Left cardiac atrium (tissue), 4 donors: ENCODE measurements around the gene IL2RA. TPM values are rescaled to one million over a fixed set of nuclear protein-coding genes. Genes with fewer than 3 reads are reported as not detected.

Experiments used
- ATAC-seq, 2 donors: fragments of 200-7000 bp; cut with Tn5 transposase; one replicate each; pipeline ENCODE4 v1.9.1; 2020; ENCODE audit warnings: mild to moderate bottlenecking in 2 of 2, moderate library complexity in 2 of 2
- DNase-seq: peaks from one replicate; pipeline ENCODE4 v3.0.0-alpha.2; 2020
- intact Hi-C, 2 donors: fragments of 100-400 bp; cut with DNase I; formaldehyde crosslinking; loops; one replicate each; pipeline versions ENCODE4 v1.14.1 to v1.15.1; 2022 to 2023
- total RNA-seq, 2 donors: library from RNA; stranded (reverse); fragmentation: NEBNext Ultra II Directional; extraction: Animal tissue kit (Norgen Biotek cat#: 25700); gene quantifications; one replicate each; pipeline ENCODE4 v1.2.1, GENCODE V29; 2021
- donor health status: DM: no; HTN: yes; CAD: no.
- donor health status: DM: no; HTN: yes; CAD: no; lungs with severe emphysema.
- donor health status: DM: yes; HTN: yes; CAD: no.
- donor health status: Dilated cardiomyopathy.

Gene IL2RA
- total RNA-seq, 2 donors from 2014 or later, result 2.7 to 6.3 TPM

DNA sequence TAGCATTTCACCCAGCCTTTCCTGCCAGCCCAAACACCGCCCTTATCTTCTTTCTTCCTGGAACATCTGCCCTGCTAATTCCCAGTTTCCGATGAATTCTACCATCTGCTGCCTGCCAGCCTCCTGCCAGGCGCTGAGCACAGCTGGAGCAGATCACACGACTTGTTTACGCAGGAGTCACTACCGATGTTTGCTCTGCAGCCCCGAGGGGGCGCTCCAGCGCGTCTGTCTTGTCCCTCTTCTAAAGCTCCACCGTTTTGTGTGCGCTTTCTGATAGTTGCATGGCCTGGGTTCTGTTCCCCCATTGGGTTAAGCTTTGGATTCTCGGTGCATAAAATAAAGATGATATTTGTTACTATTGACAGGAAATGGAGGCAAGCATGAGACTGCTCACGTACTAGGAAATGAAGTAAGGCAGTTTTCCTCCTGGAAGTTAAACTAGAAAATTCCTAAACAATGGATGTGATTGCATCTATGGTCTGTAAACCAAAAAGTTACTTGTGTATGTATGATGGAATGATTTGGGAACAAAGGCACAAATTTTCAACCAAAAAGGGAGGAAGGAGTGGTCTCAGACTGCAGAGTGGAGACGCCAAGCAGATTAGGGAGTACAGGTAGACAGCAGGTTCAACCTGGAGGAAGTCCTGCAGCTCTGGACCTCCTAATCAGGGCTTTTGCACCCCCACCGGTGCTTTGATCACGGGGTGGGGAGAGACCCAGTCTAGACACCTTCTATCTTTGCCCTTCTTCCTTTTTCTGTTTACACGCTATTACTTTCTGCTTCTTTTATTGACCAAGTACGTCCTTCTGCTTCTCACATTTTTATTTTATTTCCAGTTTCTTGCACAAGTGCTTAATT lies 24.4 kb upstream of the IL2RA start:
- peak; percentile 91 for DNase-seq
- intact Hi-C loops, result loop anchor here in 1 of 2 donors (10.0 kb wide), 1 partner anchor 72 kb away; no protein-coding TSS in a partner anchor
- peak; percentile 61 to 75 for ATAC-seq

DNA sequence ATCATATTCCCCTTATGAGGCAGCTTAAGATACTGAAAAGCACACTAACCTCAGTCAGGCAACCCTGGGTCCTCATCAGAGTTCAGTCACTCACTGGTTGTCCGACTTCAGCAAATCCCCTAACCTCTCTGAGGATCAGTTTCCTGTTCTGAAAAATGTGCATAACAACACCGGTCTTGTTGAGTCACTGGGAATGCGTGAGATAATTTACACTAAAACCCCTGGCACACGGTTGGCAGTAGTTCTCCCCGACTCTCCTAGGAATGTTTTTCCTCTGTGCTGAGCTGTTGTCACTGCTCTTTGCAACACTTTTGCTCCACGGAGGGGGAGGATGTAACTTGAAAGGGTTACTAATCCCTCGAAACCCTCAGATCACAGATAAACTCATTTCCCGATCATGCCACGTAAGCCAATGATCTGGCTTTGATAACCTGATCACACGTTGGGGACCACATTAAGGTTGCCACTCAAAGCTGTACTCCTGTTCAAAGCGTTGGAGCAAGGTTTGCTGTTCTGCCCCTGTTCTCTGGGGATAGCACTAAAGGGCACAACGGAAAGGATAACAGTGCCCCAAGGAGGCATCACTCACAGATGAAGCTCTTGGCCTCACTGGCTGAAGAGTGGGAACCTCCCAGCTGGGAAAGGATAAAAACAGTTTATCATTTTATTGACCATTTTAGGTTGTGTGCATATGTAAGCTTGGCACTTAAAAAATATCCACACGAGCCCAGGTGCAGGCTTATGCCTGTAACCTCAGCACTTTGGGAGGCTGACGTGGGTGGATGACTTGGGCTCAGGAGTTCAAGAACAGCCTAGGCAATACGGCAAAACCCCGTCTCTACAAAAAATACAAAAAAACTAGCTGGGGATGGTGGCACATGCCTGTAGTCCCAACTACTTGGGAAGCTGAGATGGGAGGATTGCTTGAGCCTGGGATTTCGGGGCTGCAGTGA lies 21.6 kb upstream of the IL2RA start:
- no peak for ATAC-seq
- DNase-seq, result no peak
- intact Hi-C loops, result loop anchor here in 1 of 2 donors (10.0 kb wide), 1 partner anchor 69 kb away; no protein-coding TSS in a partner anchor

DNA sequence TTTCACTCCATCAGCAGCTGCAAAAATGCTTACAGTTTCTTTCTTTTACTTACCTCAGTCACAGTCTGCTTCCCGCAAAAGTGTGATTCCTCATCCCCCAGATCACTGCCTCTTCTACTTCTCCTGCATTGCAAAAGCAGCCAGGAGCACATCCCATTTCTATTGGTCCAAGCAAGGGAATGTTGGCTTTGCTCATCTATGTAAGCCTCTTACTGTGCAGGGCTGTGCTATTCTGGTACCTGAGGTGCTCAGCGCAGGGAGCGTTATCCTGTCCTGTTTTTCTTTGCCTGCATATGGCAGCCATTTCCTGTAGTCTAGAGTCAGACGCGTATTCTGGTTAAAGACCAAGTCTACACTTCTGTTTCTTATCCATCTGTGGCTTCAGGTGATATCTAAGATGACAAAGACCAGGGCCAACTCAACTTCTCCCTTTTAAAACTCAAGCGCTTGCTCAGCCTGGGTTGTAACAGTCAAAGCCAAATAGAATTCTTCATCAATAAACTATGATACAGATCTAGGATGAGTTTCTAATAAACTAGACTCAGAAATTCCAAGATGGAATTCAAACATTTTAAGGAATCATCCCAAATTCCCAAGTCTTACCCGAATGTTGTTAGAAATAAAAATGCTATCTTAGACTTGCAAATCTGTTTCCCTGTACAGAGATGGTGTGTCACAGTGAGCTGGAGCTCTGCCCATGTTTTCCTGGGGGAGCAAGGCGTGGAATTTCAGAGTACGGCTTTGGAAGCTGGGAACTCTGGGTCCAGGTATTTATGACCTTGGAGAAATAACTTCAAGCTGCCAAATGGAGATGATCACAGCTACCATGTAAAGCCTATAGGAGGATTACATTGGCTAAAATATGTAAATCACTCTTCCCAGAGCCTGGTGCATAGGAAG lies 20.6 kb upstream of the IL2RA start:
- ATAC-seq, result no peak
- intact Hi-C loops, result loop anchor here in 1 of 2 donors (10.0 kb wide), 1 partner anchor 68 kb away; no protein-coding TSS in a partner anchor
- DNase-seq, result no peak

DNA sequence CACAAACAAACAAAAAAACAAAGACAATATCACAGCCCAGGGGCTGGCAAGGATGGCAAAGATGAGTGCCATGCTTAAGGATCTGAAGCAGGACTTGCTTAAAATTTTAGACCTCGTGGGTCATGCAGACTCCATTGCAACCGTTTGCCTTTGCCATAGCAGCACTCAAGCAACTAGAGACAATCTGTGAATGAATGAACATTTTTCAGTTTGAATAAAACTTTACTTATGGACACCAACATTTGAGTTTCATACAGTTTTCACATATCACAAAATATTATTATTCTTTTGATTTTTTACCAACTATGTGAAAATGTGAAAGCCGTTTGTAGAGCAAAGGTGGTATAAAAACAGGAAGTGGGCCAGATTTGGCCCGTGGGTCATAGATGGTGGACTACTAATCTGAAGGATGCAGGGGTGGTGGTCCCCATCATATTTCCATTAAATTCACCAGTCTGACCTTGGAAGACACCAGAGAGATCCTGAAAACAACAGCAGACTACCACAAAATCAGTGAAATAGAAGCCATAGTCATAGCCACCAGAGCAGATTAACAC lies 18.3 kb upstream of the IL2RA start:
- DNase-seq (no peak), ATAC-seq (no peak)
- intact Hi-C loops, result loop anchor here in 1 of 2 donors (10.0 kb wide), 1 partner anchor 66 kb away; no protein-coding TSS in a partner anchor

DNA sequence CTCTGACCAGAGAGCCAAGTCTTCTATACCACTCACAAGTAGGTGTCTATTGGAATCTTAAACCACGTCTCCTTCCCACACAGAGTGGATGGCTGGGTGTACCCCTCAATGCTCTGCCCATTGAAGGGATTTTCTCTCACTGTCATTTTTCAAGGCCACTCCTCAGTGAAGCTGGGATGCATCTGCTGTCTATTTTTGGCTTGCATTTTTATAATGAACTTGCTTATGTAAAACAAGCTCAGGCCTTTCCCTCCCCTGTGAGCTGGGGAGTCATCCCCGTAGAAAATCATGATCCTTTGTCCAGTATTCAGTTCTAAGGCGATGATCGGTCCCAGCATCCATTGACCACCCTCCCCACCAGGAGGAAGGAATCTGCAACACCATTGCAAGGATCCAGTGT lies 16.9 kb upstream of the IL2RA start:
- DNase-seq, result no peak
- intact Hi-C loops, result no loop called here
- ATAC-seq, result no peak

DNA sequence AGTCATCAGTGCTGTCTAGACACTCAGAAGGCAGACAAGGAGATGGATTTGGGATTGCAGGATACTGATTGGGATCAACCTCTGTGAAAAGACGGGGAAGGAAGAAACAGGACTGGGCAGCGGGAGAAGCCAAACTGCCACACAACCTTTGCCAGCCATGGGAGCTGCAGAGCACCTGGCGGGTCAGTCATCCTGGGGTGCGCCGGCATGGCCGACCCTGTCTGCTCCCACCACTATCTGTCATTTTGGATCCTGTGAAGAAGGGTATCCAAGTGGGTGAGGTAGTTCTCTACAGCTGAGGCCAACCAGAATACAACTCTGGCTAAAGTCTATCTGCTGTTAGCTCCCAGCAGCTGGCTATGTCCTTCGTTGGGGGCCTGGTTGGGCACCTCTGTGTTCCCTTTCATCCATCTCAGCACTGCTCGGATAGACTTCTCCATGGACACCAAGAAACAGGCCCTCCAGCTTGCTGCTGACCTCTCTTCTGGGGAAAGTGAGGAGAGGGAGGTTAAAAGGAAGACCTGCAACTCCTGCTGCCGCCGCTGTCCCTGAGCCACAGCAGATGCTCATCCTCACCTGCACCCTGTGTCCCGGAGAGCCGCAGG lies 15.0 kb upstream of the IL2RA start:
- no peak for DNase-seq
- no peak for ATAC-seq
- intact Hi-C loops, result no loop called here

DNA sequence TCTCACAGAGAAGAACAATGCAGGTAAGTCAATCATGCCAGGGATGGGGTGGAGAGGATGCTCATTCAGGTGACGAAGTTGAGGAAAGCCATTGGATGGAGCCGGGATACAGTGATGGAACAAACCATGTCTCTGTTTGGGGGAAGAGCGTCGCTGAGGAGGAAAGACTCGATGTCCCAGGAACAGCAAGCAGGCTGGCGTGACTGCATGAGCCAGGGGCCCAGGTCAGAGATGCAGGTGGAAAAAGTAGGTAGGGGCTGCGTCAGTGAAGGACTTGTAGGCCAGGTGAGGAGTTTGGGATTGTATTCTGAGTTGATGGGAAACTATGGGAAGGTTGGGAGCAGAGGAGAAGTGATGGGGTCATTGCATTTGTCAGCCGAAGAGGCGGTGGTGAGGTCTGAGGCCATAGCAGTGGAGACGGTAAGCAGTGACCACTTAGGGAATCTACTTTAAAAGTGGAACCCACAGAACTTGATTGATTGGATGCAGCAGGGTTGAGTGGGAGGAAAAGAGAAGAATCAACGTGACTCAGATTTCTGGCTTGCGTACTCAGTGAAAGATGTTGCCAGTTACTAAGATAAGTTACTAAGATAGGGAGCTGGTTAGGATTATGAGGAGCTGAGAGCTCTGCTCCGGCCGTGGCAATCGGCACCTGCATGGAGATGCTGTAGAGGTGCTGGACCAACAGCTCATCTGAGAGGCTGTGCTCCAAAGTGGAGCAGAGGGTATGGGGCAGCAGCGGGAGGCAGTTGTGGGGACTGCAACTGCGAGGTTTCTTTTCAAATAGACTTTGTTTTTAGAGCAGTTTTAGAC lies 12.5 kb upstream of the IL2RA start:
- peak; percentile 32 to 82 for ATAC-seq
- DNase-seq, result no peak
- intact Hi-C loops, result no loop called here

DNA sequence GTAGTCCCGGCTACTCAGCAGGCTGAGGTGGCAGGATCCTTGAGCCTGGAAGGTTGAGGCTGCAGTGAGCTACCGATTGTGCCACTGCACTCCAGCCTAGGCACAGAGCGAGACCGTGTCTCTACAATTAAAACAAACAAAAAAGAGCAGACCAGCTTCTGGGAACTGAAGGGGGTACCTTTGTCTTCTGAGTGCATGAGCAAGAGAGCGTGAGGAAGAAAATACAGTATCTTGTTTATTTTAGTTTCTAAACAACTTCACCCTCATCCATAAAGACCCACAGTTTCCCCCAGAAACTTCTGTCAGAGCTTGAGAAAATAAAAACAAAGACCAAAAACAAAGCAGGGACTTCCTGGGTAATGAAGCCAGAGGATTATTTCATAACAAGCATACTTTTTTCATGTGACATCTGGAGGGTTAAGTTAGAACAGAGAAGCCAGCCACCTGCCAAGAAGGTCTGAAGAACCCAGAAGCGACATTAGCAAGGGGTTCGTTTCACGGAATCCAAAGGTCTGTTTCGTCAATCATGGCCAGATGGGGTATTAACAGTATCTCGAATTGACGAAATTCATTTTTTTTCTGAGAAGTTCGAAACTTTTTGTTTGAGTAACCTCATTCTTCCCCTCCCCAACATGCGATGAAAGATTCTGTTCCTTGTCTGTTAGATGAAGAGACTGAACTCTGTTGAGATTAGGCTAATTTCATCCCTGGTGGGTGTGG lies 10.2 kb upstream of the IL2RA start:
- DNase-seq (no peak), ATAC-seq (peak in 1 of 2 donors; percentile 31)
- intact Hi-C loops, result no loop called here

DNA sequence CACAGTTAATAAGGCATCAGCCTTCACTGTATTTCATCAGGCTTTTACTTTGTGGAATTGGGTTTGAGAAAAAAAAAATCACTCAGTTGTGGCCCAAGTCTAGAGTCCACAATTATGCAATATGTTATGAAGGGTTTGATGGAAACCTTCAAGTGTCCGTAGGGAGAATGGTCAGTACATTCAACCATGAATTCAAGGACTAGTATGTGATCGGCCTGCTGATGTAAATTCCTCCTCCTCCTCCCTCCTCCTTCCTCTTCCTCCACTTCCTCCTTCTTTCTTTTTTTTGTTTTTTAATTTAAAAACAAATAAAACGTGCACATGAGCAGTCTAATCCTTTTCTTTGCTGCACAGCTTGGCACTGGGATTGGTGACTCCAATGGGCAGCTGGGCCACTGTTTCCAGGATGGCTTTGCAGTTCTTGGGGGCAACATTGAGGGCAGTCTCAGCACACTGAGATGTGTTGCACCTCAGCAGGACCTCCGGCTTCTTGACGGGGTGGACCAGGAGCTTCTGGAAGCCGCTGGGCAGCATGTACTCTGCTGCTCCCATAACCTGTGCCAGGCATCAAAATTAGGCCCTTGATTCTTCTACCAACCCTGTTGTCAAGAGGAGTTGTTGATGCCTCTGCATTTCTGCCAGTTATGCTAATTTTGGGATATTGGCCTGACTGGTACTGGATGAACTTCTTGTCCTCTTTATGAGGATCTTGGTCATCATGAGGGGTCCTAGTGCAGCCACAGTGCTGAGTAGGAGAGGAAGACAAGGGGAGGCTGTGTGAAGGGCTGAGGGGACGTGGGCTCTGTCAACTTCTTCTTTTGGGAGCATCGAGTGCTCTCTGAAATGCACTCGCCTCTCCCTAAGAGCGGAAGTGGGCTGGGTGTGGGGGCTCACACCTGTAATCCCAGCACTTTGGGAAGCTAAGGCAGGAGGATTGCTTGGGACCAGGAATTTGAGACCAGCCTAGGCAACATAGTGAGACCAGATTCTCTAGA lies 9.3 kb upstream of the IL2RA start:
- intact Hi-C loops, result no loop called here
- ATAC-seq (no peak), DNase-seq (no peak)

DNA sequence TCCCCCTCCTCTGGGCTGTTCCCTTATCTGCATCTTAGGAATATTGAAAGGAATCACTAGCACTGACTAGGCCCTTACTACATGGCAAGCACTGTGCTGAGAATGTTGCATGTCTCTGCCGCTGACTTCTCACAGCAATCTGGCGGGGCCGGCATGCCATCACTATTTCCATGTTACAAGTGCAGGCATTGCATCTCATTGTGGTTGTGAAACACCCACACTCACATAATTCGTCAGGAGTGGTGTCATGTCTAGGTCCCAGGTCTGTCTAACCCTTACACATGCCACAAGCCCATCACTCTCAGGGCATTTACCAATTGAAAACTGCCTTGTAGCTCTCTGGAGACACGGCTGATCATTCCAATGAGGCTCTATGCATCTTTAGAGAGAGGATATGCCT lies 8.5 kb upstream of the IL2RA start:
- intact Hi-C loops, result no loop called here
- DNase-seq (no peak), ATAC-seq (no peak)

DNA sequence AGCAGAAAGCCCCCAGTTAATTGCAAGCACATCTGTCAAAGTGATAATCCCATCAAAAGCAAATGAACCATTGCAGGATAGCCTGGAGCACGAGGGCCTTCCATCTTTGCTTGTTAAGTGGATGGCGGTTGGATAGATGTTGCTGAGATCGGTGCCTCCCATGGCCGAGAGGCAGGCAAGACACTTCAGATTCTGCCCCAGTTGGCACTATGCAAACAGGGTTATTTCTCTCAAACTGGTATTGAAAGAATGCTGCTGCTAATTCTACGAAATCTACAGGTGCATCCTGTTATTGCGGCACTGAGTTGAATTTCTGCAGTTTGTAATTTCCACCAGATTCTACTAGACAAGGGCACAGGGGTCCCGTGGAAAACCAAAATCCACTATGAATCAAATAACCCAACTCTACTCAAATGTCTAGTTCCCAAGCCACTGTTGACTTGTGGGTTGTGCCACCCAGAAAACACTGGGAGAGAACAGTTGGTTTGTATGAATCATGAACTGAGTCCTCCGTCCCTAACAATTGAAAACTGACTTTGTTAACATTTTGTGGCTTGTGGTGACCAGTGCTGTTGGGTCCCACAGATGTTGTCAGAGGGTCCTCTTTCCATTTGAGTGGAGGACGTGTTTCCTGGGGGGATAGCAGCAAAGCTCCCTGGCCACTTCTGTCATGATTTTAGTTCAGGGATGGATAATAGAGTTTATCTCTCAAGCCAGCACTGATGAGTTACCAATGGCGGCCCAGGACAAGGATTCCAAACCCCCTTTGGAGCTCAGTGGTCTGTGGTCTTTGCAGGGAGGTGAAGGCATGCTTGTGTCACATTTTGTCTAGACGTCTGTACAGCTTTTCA lies 7.1 kb upstream of the IL2RA start:
- intact Hi-C loops, result loop anchor here in 1 of 2 donors (10.0 kb wide), 1 partner anchor 55 kb away; no protein-coding TSS in a partner anchor
- DNase-seq, result no peak

DNA sequence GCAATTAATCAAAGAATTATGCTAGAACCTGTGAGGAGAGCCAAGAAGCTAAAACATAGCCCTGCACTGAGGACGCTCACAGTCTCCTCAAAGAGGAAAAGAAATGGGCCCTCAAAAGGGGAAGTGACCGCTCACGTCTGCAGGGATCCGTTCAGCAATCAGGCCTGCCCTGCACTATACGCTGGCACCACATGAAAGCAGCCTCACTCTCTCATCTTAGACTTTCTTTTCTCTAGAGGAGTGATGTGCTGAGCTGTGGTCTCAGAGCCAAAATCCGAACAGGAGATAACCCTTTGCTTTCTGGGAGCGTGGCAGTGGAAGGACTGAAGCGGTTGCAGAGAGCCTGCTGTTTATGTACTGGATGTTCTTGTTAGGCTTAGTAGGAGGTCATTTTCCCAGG lies 6.3 kb upstream of the IL2RA start:
- DNase-seq, result no peak
- ATAC-seq, result peak in 1 of 2 donors; percentile 44
- intact Hi-C loops, result loop anchor here in 1 of 2 donors (10.0 kb wide), 1 partner anchor 54 kb away; no protein-coding TSS in a partner anchor

More for the DNA sequence above, 7.1 kb upstream of the IL2RA start:
- ATAC-seq, result no peak

DNA sequence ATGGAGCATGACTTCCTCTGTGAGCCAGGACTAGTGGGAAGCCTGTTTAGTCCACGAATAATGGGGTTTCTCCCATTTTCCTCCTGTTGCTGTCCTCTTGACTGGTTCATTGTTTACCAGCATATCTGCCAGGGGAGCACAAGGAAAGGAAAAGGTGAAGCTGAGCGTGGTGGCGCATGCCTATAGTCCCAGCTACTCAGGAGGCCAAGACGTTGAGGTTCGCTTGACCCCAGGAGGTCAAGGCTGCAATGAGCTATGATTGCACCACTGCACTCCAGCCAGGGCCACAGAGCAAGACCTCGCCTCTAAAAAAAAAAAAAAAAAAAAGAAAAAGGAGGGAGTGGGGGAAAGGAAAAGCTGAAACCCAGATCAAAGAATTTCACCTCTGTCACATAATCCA lies 5.8 kb upstream of the IL2RA start:
- no peak for DNase-seq
- intact Hi-C loops, result loop anchor here in 1 of 2 donors (10.0 kb wide), 1 partner anchor 53 kb away; no protein-coding TSS in a partner anchor
- ATAC-seq, result no peak

DNA sequence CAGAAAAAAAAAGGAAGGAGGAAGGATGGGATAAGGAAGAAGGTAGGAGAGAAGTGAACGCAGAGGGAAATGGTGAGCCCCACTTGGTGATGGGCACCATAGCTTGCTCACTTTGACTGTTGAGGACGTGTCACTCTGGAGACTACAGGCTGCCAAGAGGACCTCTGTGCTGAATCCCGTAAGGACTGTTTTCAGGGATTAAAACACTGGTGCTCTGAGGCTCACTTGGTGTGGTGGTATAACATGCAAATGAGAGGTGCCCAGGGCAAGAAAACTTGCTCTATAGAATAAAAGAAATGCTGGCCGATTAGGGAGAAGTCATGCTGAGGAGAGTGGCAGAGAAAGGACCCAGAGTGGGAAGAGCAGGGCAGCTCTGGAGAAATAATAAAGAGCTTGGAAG lies 5.3 kb upstream of the IL2RA start:
- DNase-seq (no peak), ATAC-seq (no peak)
- intact Hi-C loops, result loop anchor here in 1 of 2 donors (10.0 kb wide), 1 partner anchor 53 kb away; no protein-coding TSS in a partner anchor
